Endothelial cell of umbilical vein (primary cell): ENCODE measurements around the gene DIP2C.

Experiments
- CTCF ChIP-seq, 2 donors: IDR thresholded peaks; 1 replicate in 1 of 2; 2 replicates in 1 of 2; pipeline ENCODE4 v1.5.1; 2011; ENCODE audit warnings: low read length in 2 of 2, mild to moderate bottlenecking in 2 of 2, moderate library complexity in 2 of 2, control low read depth in 1 of 2, inconsistent platforms in 1 of 2, low read depth in 1 of 2; ENCODE audit not compliant: insufficient read depth in 1 of 2; ENCODE audit errors: extremely low read depth in 1 of 2
- EZH2 ChIP-seq: IDR thresholded peaks from 2 replicates; pipeline ENCODE4 v1.6.1; 2012; ENCODE audit warnings: borderline replicate concordance, low read depth, mild to moderate bottlenecking, moderate library complexity, low read length, inconsistent platforms; ENCODE audit not compliant: severe bottlenecking
- JUN ChIP-seq: IDR thresholded peaks from 2 replicates; pipeline ENCODE4 v1.6.1; 2011; ENCODE audit warnings: borderline replicate concordance, low read depth; ENCODE audit not compliant: insufficient read length, insufficient read depth
- MYC ChIP-seq: IDR thresholded peaks from one replicate; pipeline ENCODE4 v1.6.1; 2011; ENCODE audit warnings: mild to moderate bottlenecking, low read depth, low read length
- POLR2A ChIP-seq: IDR thresholded peaks from 2 replicates; pipeline ENCODE4 v1.6.1; 2012; ENCODE audit warnings: low read depth, mild to moderate bottlenecking, control low read depth, low read length
- POLR2AphosphoS5 ChIP-seq: IDR thresholded peaks from 2 replicates; pipeline ENCODE4 v1.6.1; 2012; ENCODE audit warnings: low read depth, mild to moderate bottlenecking, control low read depth, low read length, moderate library complexity; ENCODE audit not compliant: insufficient read depth
- TF ChIP-seq, protein P1 (sequence below): IDR thresholded peaks from 2 replicates; pipeline ENCODE4 v1.6.1; 2011; ENCODE audit not compliant: insufficient read depth, insufficient read length

GRCh38 chr10:680146-680545 is 9.3 kb downstream of the DIP2C start:
- TF ChIP-seq CTCF (IDR thresholded peaks at IDR 0.05; ENCODE audit: extremely low read depth in 1 of 2, insufficient read depth in 1 of 2, low read depth in 1 of 2, low read length in 2 of 2) (no peak), POLR2AphosphoS5 (no peak), EZH2 (no peak), JUN (no peak), POLR2A (no peak), MYC (no peak)
- TF ChIP-seq, protein P1, sequence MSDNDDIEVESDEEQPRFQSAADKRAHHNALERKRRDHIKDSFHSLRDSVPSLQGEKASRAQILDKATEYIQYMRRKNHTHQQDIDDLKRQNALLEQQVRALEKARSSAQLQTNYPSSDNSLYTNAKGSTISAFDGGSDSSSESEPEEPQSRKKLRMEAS, result no peak
